ENCODE measurements around the gene FCF1.

GRCh38 chr14:74765721-74766120 is 52.8 kb downstream of the FCF1 start:
- TF ChIP-seq POLR2AphosphoS5 (IDR thresholded peaks at IDR 0.05) = no peak
- no peak for TF ChIP-seq CTCF (IDR thresholded peaks at IDR 0.05)
- TF ChIP-seq EP300 (IDR thresholded peaks at IDR 0.05) = no peak
- TF ChIP-seq POLR2A (IDR thresholded peaks at IDR 0.05) = no peak

Data from suprapubic skin (tissue), 4 donors.